Mammary epithelial cell (primary cell): ENCODE measurements around the gene MED22.

Experiments used
- CTCF ChIP-seq, 2 donors: IDR thresholded peaks in 1 of 2; conservative IDR thresholded peaks in 1 of 2; 2 replicates each; pipeline ENCODE4 v1.5.1; 2011 to 2012; ENCODE audit warnings: inconsistent platforms in 2 of 2, low read length in 2 of 2, mild to moderate bottlenecking in 2 of 2, control low read depth in 1 of 2, low read depth in 1 of 2; ENCODE audit not compliant: insufficient read depth in 1 of 2; ENCODE audit errors: extremely low read depth in 1 of 2
- EZH2 ChIP-seq: IDR thresholded peaks from 2 replicates; pipeline ENCODE4 v1.6.1; 2012; ENCODE audit warnings: low read length, inconsistent platforms, borderline replicate concordance

DNA sequence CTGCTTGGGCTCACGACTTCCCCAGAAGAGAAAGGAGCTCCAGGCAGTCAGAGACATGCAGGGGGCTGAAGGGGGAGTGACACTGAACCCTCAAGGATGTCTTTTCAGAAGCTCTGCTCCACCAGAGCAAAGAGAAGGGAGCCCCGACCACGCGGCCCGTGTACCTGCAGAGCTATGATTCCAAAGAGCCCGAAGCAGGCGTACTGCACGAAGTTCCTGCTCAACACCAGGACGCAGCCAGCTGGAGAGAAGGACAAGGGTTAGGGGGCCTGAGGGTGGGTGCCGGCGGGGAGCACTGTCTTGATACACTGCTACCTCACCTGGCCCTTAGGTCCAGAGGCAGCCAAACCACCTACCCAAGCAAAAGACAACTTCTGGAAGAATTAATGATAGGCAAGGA lies 18.5 kb upstream of the MED22 start:
- TF ChIP-seq CTCF (conservative IDR thresholded peaks at IDR 0.05 in 1 of 2, IDR thresholded peaks at IDR 0.05 in 1 of 2; ENCODE audit: extremely low read depth in 1 of 2, insufficient read depth in 1 of 2, low read depth in 1 of 2, low read length in 2 of 2) (no peak), EZH2 (no peak)
